HK-2 (cell line): ENCODE measurements around the gene TSSC4.

Experiments
- DNase-seq: peaks from one replicate; pipeline ENCODE4 v3.0.0-alpha.2; 2018; ENCODE audit not compliant: unreplicated experiment

TSSC4 gene

GRCh38 chr11:2417856-2418692, 17.5 kb downstream of the TSSC4 start:
- DNase-seq = no peak

GRCh38 chr11:2418693-2419360, 18.3 kb downstream of the TSSC4 start:
- no peak for DNase-seq

- DNase-seq = peak; percentile 66
These were observed 19.3 kb downstream of the TSSC4 start for GRCh38 chr11:2419638-2420501.

- DNase-seq = peak; percentile 60
These were observed 20.1 kb downstream of the TSSC4 start for GRCh38 chr11:2420502-2421225.

GRCh38 chr11:2421226-2421994, 20.9 kb downstream of the TSSC4 start:
- no peak for DNase-seq

- DNase-seq = no peak
These were observed 21.4 kb downstream of the TSSC4 start for GRCh38 chr11:2421996-2422395.

GRCh38 chr11:2422461-2423156, 22.1 kb downstream of the TSSC4 start:
- DNase-seq = no peak

GRCh38 chr11:2423157-2424025, 22.8 kb downstream of the TSSC4 start:
- no peak for DNase-seq

GRCh38 chr11:2424811-2425495, 24.4 kb downstream of the TSSC4 start:
- DNase-seq = no peak

- DNase-seq = no peak
These were observed 25.0 kb downstream of the TSSC4 start for GRCh38 chr11:2425506-2425905.

GRCh38 chr11:2426221-2426620, 25.7 kb downstream of the TSSC4 start:
- DNase-seq = no peak

- DNase-seq = no peak
These were observed 26.4 kb downstream of the TSSC4 start for GRCh38 chr11:2426826-2427521.

GRCh38 chr11:2427721-2428321, 27.3 kb downstream of the TSSC4 start:
- no peak for DNase-seq

- DNase-seq = peak; percentile 63
These were observed 27.8 kb downstream of the TSSC4 start for GRCh38 chr11:2428322-2428795.

- no peak for DNase-seq
These were observed 30.8 kb downstream of the TSSC4 start for GRCh38 chr11:2431395-2431794.

- no peak for DNase-seq
These were observed 31.6 kb downstream of the TSSC4 start for GRCh38 chr11:2432171-2432621.

- no peak for DNase-seq
These were observed 32.1 kb downstream of the TSSC4 start for GRCh38 chr11:2432628-2433071.
